Placental epithelial cell (primary cell): ENCODE data around the gene ABCA2. TPM values are rescaled to one million over a fixed set of nuclear protein-coding genes. Genes with fewer than 3 reads are reported as not detected.

Source experiments
- total RNA-seq: library from RNA; depleted of rRNA; stranded (reverse); fragments of >200 nt; gene quantifications from 2 replicates; pipeline ENCODE4 v1.2.3, GENCODE V29; 2012

Gene ABCA2, protein sequence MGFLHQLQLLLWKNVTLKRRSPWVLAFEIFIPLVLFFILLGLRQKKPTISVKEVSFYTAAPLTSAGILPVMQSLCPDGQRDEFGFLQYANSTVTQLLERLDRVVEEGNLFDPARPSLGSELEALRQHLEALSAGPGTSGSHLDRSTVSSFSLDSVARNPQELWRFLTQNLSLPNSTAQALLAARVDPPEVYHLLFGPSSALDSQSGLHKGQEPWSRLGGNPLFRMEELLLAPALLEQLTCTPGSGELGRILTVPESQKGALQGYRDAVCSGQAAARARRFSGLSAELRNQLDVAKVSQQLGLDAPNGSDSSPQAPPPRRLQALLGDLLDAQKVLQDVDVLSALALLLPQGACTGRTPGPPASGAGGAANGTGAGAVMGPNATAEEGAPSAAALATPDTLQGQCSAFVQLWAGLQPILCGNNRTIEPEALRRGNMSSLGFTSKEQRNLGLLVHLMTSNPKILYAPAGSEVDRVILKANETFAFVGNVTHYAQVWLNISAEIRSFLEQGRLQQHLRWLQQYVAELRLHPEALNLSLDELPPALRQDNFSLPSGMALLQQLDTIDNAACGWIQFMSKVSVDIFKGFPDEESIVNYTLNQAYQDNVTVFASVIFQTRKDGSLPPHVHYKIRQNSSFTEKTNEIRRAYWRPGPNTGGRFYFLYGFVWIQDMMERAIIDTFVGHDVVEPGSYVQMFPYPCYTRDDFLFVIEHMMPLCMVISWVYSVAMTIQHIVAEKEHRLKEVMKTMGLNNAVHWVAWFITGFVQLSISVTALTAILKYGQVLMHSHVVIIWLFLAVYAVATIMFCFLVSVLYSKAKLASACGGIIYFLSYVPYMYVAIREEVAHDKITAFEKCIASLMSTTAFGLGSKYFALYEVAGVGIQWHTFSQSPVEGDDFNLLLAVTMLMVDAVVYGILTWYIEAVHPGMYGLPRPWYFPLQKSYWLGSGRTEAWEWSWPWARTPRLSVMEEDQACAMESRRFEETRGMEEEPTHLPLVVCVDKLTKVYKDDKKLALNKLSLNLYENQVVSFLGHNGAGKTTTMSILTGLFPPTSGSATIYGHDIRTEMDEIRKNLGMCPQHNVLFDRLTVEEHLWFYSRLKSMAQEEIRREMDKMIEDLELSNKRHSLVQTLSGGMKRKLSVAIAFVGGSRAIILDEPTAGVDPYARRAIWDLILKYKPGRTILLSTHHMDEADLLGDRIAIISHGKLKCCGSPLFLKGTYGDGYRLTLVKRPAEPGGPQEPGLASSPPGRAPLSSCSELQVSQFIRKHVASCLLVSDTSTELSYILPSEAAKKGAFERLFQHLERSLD (N-terminal part only)
- 11.6 and 15.3 TPM in 2 replicates for total RNA-seq

GRCh38 chr9:137027369-137028262, at the start of gene ABCA2:
TSS of gene ABCA2 (minus strand) at chr9:137028237. CDS start at chr9:137028140, 97 bp downstream.

DNA sequence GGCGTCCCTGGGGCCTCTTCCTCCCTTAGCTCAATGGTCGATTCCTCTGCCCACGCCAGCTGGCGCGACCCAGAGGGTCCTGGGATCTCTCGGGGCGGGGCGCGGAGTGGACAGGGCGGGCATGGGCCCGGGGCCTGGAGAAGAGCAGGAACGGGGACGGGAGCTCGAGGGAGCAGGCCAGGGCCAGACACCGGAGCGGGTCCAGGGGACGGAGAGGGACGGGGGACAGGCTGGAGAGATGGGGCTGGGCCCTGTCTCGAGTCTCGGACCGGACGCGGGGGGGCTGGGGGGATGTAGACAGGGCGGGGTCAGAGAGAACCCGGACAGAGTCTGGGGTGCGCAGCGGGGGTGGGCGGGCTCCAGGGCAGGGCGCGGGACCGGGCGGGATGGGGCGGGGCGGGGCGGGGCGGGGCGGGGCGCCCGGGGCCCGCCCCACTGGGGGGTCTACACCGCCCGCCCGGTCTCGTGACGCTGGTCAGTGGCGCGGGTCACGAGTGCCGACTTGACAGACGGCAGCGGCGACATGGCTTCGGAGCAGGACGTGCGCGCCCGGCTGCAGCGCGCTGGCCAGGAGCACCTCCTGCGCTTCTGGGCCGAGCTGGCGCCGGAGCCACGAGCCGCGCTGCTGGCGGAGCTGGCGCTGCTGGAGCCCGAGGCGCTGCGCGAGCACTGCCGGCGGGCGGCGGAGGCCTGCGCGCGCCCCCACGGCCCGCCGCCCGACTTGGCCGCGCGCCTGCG, 49.1 kb upstream of the ABCA2 start, which contains the start of gene UAP1L1:
TSS of gene UAP1L1 (plus strand) at position 508 of the 738 bp plus-strand sequence. CDS start at position 524, 16 bp downstream.

DNA sequence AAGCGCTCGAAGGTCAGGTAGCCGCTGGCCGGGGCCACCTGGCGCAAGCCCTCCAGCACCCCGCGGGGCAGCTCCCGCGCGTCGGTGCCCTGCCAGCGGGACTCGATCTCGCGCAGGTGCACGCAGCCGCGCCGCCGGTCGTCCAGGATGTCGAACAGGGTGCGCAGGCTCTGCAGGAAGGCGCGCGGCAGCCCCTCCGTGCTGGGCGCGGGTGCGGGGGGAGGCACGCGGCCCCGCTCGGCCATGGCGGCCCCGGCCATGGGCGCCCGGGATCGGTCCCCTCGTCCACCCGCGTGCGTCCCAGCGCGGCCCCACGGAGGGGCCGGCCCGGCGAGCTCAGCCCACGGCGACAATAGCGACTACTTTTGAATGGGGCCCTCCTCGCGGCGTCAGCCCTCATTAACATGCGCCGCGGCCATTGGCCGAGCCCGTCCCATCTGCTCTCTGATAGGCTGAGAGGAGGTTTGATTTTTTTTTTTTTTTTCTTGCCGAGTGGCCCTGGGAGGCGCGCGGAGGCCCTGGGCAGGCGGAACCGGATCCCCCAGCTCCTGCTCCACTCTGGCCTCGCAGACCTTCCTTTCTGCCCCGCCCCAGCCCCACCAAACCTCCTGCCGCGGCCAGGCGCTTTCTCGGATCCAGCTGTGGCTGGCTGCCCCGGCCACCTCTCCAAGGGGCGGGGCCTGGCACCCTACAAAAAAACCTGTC, 42.3 kb upstream of the ABCA2 start, which contains the start of gene SAPCD2:
TSS of gene SAPCD2 (minus strand) at position 357 of the 705 bp plus-strand sequence. CDS start at position 260, 97 bp downstream.

GRCh38 chr9:137053944-137054931, 26.2 kb upstream of the ABCA2 start, which contains the start of gene ENTPD2:
TSS of gene ENTPD2 (minus strand) at chr9:137054061. CDS start at chr9:137053997, 64 bp downstream.

DNA sequence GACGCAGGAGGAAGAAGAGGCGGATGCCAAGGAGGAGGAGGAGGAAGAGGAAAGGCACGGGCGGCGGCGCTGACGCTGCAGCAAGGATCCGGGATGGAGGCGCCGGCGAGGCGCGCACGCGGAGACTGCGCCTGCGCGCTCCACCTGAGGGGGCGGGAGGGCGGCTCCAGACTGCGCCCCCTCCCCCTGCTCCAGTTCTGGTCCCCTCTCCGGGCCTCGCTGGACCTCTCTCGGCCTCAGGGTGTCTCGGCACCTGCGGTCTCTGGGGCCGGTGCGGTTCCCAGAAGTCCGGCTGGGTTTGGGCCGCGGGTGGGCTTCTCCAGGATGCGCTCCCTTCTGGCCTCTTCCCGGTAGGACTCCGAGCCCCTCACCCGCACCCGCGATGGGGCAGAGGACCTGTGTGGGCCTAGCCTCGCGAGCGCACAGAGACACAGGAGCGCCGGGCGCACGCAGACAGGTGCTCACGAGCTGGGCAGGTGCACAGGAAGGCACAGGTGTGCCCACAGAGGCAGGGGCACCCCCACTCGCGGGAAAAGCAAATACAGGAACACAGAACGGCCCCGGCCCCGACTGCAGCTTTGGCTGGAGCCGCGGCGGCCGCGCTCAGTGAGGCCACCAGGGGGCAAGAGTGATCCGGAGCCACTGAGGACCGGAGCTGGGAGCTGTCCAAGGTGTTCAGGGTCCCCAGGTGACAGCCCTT, 18.2 kb upstream of the ABCA2 start, which contains the start of gene NPDC1:
TSS of gene NPDC1 (minus strand) at position 90 of the 700 bp plus-strand sequence. CDS start 188 bp downstream, outside the sequence.

DNA sequence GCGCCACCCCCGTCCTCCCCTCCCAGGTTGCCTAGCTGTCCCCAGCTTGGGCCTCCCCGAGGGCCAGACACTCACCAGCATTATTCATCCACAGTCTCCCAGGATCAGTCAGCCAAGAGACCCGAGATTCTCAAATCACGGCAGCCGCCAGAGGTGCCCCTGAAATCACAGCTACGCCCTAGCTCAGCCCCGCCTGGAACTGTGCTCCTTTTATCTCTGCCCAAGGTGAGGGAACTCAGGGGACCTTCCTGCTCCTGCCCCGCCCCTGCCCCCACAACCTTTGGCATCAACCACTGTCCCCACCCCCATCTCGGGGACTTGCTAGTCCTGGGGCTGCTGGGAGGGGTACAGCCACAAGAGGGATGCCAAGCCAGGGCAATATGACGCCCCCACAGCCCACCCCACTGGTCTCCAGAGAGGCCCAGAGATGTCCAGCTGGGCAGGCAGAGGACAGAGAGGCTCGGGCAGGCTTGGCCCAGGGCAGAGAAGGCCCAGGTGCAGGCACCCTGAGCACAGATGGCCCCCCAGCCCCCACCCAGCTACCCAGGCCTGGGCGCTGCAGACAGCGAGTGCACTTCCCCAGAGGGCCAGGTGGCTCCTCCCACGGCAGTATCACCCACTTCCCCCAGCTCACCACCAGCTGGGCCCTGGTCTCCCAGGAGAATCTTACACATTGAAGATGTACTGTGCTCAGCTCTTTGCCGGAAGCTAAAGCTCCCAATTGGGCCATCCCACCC, 4.0 kb upstream of the ABCA2 start, which contains the start of gene FUT7:
TSS of gene FUT7 (minus strand) at position 185 of the 737 bp plus-strand sequence. CDS start at position 88, 97 bp downstream.

DNA sequence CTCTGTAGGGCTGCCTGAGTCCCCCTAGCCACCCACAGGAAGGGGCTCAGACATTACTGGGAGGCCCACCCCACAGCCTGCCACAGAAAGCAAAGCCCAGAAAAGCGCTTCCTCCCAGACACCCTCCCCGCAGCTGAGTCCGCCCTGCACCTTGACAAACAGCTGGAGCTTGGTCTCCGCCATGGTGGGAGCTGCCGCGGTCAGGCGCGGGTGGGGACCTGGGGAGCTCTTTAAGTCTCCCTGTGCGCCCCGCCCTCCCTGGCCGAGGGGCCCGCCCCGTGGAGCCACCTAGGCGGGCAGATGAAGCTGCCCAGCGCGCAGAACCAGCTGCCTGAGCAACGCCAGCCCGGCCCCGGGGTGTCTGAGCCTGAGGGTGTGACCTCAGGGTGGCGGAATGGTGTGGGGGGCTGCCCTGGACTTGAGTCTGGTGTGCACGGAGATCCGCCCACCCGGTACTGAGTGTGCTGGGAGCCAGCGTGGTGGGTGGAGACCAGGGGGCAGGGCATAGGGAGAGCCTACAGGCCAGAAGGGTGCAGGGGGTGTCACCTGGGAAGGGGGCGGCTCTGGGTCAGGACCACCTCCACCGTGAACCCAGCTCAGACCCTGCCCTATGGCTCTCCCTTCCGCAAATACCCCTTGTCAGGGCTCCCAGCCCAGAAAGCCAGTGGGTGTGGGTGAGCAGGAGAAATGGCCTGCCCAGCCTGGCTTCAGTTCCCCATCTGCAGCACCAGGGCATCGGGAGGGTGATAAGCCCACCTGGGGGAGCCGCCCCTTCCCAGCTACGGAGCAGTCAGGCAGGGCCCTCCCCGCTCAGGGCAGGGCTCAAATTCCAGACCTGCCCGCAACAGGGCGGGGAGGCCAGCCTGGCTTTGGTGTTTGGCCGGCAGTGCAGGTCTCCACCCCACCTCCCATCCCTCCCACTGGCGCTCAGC, 31.4 kb downstream of the ABCA2 start, which contains the start of gene CLIC3:
TSS of gene CLIC3 (minus strand) at position 208 of the 932 bp plus-strand sequence. CDS start at position 183, 25 bp downstream.

DNA sequence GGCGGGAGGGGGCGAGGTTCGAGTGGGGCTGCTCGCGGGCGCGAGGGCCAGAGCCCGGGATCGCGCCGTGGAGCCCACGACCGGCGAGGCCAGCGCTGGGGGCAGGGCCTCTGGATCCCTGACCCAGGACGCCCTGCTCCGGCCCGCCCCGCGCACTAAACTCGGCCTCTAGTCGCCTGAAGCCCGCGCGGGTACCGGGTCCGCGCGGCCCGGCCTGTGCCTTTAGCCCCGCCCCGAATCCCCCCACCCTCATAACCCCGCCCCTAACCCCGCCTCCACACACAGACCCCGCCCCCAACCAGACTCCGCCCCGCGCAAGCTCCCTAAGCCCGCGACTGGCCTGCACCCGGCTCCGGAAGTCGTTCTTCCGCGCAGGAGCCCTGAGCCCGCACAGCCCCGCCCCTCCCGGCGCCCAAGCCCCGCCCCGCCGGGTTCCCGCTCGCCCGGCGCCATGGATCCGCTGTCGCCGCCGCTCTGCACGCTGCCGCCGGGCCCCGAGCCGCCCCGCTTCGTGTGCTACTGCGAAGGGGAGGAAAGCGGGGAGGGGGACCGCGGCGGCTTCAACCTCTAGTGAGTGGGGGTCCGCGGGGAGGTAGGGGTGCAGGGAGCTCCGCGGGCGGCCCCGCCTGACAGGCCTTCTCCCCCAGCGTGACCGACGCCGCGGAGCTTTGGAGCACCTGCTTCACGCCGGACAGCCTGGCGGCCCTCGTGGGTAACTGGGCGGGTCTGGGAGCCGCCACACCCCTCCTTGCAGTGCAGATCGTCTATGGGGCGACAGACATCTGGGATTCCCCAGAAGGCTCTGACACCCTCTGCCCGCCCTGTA, 35.8 kb downstream of the ABCA2 start, which contains the start of gene PAXX:
TSS of gene PAXX (plus strand) at position 430 of the 826 bp plus-strand sequence. CDS start at position 452, 22 bp downstream.

DNA sequence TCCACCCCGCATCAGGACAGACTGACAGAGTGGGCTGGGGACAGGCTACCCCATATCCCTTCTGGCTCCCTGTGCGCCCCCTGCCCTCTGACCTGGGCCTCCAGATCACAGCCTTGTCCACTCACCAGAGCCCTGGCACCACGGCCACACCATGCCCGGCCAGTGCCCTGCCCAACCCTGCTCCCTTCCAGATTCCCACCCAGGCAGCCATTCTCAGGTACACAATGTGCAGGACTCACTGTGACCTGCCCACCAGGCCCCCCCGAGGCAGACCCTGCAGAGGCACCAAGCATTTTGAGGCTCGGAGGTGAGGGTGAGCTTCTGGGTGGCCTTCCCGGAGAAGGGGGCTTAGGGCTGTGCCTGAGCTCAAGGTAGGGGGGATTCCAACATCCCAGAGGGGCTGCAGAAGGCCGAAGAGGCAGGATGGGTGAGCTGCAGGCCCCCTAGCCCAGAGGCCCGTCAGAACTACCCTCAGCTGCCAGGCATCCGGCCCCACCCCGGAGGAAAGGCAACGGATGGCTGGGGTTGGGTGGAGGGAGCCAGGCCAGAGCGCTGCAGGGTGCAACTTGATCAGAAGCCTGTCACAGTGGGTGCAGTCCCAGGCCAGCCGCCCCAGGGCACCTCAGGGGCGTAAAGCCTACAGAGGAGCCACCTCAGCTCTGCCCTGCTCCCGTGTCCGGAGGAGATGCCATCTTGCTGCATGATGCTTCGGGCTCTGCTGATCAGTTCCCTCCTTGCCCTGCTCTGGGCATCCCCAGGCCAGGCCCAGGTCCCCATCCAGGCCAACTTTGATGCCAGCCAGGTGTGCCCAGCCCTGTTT, 45.6 kb downstream of the ABCA2 start, which contains the start of gene LCNL1:
TSS of gene LCNL1 (plus strand) at position 762 of the 820 bp plus-strand sequence. CDS start 594 bp downstream, outside the sequence.

DNA sequence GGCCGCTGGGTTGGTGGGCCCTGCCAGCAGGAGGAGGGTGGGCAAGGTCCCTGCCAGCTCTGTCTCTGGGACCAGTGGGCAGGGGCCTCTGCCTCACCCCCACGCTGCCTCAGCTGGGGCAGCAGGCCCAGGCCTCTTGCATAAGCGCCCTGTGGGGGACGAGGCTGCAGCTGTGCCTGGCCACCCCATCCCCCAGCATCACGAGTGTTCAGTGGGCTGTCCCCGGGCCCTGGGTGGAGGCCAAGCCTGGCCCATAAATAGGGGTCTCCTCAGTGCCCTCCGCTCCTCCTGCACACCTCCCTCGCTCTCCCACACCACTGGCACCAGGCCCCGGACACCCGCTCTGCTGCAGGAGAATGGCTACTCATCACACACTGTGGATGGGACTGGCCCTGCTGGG, 50.8 kb downstream of the ABCA2 start, which contains the start of gene PTGDS:
TSS of gene PTGDS (plus strand) at position 282 of the 400 bp plus-strand sequence. CDS start at position 357, 75 bp downstream.

